Adipocyte (in vitro differentiated cells): ENCODE measurements around the gene NUP93.

Experiments used
- DNase-seq: peaks from one replicate; pipeline ENCODE4 v3.0.0-alpha.2; 2015; ENCODE audit warnings: low read depth
- H3K27me3 ChIP-seq: replicated peaks from 2 replicates; pipeline ENCODE4 v1.7.0; 2013; ENCODE audit warnings: mild to moderate bottlenecking, low read length, moderate library complexity; ENCODE audit not compliant: control insufficient read depth, insufficient read depth
- H3K36me3 ChIP-seq: 2 replicates; pipeline ENCODE4 v1.7.0; 2013; ENCODE audit warnings: low read length, mild to moderate bottlenecking, moderate library complexity; ENCODE audit not compliant: control insufficient read depth, insufficient read depth, severe bottlenecking
- H3K4me1 ChIP-seq: 2 replicates; pipeline ENCODE4 v1.7.0; 2013; ENCODE audit warnings: mild to moderate bottlenecking, low read length, moderate library complexity; ENCODE audit not compliant: control insufficient read depth, insufficient read depth
- H3K4me3 ChIP-seq: 2 replicates; pipeline ENCODE4 v1.7.0; 2013; ENCODE audit warnings: mild to moderate bottlenecking, low read length, moderate library complexity
- H3K9ac ChIP-seq: 2 replicates; pipeline ENCODE4 v1.7.0; 2013; ENCODE audit warnings: mild to moderate bottlenecking, low read length, moderate library complexity
- H3K9me3 ChIP-seq: 2 replicates; pipeline ENCODE4 v1.7.0; 2013; ENCODE audit warnings: mild to moderate bottlenecking, low read length, moderate library complexity; ENCODE audit not compliant: control insufficient read depth

The NUP93 gene

GRCh38 chr16:56690420-56691122 is 39.4 kb upstream of the NUP93 start:
- Histone ChIP-seq H3K36me3 (no peaks in the 10 kb centered on the region), H3K9me3 (peaks cover 21% of the 10 kb centered on the region), H3K4me1 (peaks cover 2% of the 10 kb centered on the region), H3K9ac (no peak overlapping the region), H3K27me3 (no peaks in the 10 kb centered on the region), H3K4me3 (no peak overlapping the region)
- DNase-seq, result no peak

GRCh38 chr16:56691885-56692284 is 38.0 kb upstream of the NUP93 start:
- H3K4me3 ChIP-seq, result no peak overlapping the region
- no peaks in the 10 kb centered on the region for H3K4me1 ChIP-seq
- H3K27me3 ChIP-seq, result no peaks in the 10 kb centered on the region
- H3K9me3 ChIP-seq, result peaks cover 10% of the 10 kb centered on the region
- H3K9ac ChIP-seq, result no peak overlapping the region
- DNase-seq, result no peak
- no peaks in the 10 kb centered on the region for H3K36me3 ChIP-seq

GRCh38 chr16:56695246-56695645 is 34.7 kb upstream of the NUP93 start:
- H3K4me1 ChIP-seq, result no peaks in the 10 kb centered on the region
- H3K27me3 ChIP-seq, result no peaks in the 10 kb centered on the region
- H3K9ac ChIP-seq, result no peak overlapping the region

GRCh38 chr16:56697456-56698155 is 32.3 kb upstream of the NUP93 start:
- H3K4me1 ChIP-seq, result peaks cover 7% of the 10 kb centered on the region
- H3K9ac ChIP-seq, result no peak overlapping the region
- H3K27me3 ChIP-seq, result no peaks in the 10 kb centered on the region
- H3K9me3 ChIP-seq, result peaks cover 2% of the 10 kb centered on the region
- DNase-seq, result no peak
- H3K36me3 ChIP-seq, result no peaks in the 10 kb centered on the region
- H3K4me3 ChIP-seq, result no peak overlapping the region

More at GRCh38 chr16:56695246-56695645, 34.7 kb upstream of the NUP93 start:
- Histone ChIP-seq H3K36me3 (no peaks in the 10 kb centered on the region), H3K9me3 (peaks cover 2% of the 10 kb centered on the region), H3K4me3 (no peak overlapping the region)
- DNase-seq, result no peak

- Histone ChIP-seq H3K27me3 (no peaks in the 10 kb centered on the region), H3K4me1 (peaks cover 7% of the 10 kb centered on the region), H3K9me3 (peaks cover 2% of the 10 kb centered on the region), H3K4me3 (no peak overlapping the region), H3K36me3 (no peaks in the 10 kb centered on the region), H3K9ac (peak overlapping the region; percentile 9)
- DNase-seq, result peak; percentile 51
Measured at GRCh38 chr16:56700195-56700594, 29.7 kb upstream of the NUP93 start.

- no peaks in the 10 kb centered on the region for H3K27me3 ChIP-seq
- no peak for DNase-seq
- H3K36me3 ChIP-seq, result no peaks in the 10 kb centered on the region
- H3K4me3 ChIP-seq, result no peak overlapping the region
- peaks cover 7% of the 10 kb centered on the region for H3K4me1 ChIP-seq
- H3K9ac ChIP-seq, result no peak overlapping the region
- peaks cover 2% of the 10 kb centered on the region for H3K9me3 ChIP-seq
Measured at GRCh38 chr16:56700631-56701030, 29.3 kb upstream of the NUP93 start.

GRCh38 chr16:56701534-56701933 is 28.4 kb upstream of the NUP93 start:
- no peak overlapping the region for H3K4me3 ChIP-seq
- H3K27me3 ChIP-seq, result no peaks in the 10 kb centered on the region
- H3K9ac ChIP-seq, result peak overlapping the region; percentile 44
- H3K9me3 ChIP-seq, result peaks cover 2% of the 10 kb centered on the region
- no peak for DNase-seq
- peaks cover 7% of the 10 kb centered on the region for H3K4me1 ChIP-seq
- no peaks in the 10 kb centered on the region for H3K36me3 ChIP-seq

DNA sequence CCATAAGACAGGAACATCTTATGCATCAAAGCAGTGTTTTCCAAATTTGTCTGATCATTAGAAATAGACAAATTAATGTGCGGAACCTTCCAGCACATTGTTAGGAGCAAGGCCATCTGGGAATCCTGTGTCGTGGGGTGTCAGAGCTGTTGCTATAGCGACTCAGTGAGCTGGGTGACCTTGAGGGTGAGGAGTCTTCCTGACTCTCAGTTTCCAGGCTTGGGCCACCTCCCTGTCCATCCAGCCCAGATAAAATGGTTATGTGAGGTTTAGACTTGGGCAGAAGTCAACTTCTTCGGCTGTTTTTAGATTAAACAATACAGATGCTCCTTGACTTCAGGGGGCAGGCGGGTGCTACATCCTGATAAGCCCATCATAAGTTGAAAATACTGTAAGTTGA is 27.1 kb upstream of the NUP93 start:
- no peak for DNase-seq
- H3K27me3 ChIP-seq, result no peaks in the 10 kb centered on the region
- peaks cover 7% of the 10 kb centered on the region for H3K4me1 ChIP-seq
- no peak overlapping the region for H3K4me3 ChIP-seq
- H3K9me3 ChIP-seq, result no peaks in the 10 kb centered on the region
- H3K36me3 ChIP-seq, result no peaks in the 10 kb centered on the region
- peak overlapping the region; percentile 35 for H3K9ac ChIP-seq

DNA sequence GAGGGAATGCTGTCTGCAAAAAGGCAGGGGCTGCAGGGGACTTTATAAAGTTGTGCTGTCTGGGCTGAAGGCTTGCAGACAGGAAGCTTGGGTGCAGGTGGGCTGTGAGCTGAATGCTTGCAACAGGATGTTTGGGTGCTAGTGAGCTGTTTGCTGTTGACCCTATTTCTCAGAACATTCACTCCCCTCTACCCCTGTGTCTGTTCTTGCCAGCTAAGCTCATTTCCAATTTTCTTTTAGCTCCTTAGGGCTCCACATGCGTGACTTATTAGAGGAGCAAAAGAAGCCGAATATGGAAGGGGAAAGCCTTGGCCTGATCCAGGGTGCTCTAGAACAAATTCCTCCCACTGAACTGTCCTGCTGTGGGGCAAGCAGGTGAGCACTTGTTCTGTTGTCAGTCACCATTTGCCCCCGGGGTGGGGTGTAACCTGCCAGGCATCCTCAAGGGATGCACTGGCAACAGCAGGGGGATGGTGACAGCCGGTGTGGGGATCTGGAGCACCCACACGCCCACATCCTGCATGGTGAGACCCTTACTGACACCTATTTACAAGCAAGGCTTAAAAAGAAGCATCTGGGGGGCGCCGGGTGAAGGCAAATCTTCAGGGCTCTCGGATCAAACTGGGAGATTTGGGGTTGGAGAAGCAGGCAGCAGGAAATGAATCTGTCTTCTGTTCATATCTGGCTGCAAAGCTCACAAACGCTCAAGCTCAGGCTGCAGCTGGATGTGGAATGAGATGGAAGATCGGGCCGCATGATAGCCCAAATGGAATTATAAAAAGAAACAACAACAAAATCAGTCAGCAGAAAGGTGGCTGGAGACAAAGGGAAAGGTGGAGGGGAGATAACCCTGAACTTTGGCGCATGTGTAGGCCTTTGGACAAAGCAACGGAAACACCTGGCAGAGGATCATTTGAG is 21.1 kb upstream of the NUP93 start:
- Histone ChIP-seq H3K27me3 (peaks cover 14% of the 10 kb centered on the region), H3K4me1 (no peaks in the 10 kb centered on the region), H3K4me3 (no peak overlapping the region), H3K9me3 (no peaks in the 10 kb centered on the region), H3K9ac (no peak overlapping the region), H3K36me3 (no peaks in the 10 kb centered on the region)
- DNase-seq, result no peak

DNA sequence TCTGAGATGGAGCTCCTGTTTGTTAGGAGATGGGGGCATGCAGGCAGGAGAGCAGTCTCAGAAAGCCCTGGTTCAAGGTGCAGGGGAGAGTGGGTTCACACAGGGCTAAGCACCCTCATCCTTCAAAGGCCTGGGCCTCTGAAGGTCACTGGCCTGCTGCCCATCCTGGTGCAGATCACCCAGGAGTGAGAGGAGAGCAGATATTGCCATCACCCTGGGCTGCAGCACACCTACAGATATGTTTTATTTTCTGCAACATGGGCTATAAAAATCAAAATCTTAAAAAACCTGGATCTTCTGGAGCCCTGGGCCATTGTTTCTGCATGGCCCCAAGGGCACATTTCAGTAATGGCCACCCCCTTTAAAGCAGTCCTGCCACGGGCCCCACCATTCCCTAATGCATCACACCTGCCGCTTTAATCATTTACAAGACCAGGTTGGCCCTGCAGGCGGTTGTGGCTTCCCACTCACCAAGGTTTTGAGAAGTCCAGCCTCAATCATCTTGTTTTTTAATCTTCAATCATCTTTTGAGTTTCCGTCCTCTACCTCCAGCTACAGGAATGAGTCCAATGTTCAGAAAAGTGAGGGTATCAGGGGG is 20.4 kb upstream of the NUP93 start:
- Histone ChIP-seq H3K9me3 (no peaks in the 10 kb centered on the region), H3K9ac (no peak overlapping the region), H3K4me3 (no peak overlapping the region), H3K4me1 (no peaks in the 10 kb centered on the region), H3K27me3 (peaks cover 14% of the 10 kb centered on the region), H3K36me3 (no peaks in the 10 kb centered on the region)
- DNase-seq, result no peak
